Fibroblast of mammary gland (primary cell): Measurements from ENCODE around the gene AFAP1L1.
A peak's percentile ranks its signal among the peaks of the same experiment; 100 is the strongest.

Experiments used
- DNase-seq: peaks from one replicate; pipeline ENCODE4 v3.0.0-alpha.2; 2010; ENCODE audit warnings: low read depth
- H3K4me3 ChIP-seq: 2 replicates; pipeline ENCODE4 v1.5.1; 2011; ENCODE audit warnings: low read depth, mild to moderate bottlenecking, low read length, moderate library complexity; ENCODE audit not compliant: control insufficient read depth
- TF ChIP-seq, protein P1 (sequence below): conservative IDR thresholded peaks from 2 replicates; pipeline ENCODE4 v1.5.1; 2011; ENCODE audit warnings: low read depth, low read length, inconsistent platforms; ENCODE audit not compliant: control insufficient read depth, insufficient read depth

The AFAP1L1 gene

DNA sequence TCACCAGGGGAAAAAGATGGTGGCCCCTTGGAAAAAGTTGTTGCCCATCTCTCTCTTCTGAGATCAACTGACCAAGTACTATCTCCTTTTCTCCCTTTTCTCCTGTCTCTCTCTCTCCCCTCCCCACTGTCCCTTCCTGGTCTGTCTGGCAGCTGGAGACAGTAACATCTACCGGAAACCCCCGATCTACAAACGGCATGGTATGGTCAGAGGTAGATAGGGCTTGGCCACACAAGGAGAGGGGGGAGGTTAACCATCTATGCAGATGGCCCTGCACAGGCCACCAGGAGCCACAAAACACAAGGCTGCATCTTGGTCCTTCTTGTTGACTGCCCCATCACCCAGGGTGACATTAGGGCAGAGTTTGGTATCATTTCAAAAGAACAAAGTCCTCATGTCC lies 29.3 kb upstream of the AFAP1L1 start:
- TF ChIP-seq, protein P1, sequence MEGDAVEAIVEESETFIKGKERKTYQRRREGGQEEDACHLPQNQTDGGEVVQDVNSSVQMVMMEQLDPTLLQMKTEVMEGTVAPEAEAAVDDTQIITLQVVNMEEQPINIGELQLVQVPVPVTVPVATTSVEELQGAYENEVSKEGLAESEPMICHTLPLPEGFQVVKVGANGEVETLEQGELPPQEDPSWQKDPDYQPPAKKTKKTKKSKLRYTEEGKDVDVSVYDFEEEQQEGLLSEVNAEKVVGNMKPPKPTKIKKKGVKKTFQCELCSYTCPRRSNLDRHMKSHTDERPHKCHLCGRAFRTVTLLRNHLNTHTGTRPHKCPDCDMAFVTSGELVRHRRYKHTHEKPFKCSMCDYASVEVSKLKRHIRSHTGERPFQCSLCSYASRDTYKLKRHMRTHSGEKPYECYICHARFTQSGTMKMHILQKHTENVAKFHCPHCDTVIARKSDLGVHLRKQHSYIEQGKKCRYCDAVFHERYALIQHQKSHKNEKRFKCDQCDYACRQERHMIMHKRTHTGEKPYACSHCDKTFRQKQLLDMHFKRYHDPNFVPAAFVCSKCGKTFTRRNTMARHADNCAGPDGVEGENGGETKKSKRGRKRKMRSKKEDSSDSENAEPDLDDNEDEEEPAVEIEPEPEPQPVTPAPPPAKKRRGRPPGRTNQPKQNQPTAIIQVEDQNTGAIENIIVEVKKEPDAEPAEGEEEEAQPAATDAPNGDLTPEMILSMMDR = no peak
- DNase-seq = no peak
- no peak overlapping the region for H3K4me3 ChIP-seq

DNA sequence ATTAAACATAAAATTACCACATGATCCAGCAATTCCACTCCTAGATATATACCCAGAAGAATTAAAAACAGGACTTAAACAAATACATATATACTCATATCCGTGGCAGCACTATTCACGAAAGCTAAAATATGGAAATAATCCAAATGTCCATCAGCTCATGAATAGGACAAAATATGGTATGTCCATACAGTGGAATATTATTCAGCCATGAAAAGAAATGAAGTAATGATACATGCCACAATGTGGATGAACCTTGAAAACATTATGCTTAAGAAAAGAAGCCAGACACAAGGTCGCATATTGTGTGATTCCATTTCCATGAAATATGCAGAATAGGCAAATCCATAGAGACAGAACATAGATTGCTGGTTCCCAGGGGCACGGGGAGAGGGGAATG lies 24.8 kb upstream of the AFAP1L1 start:
- no peak overlapping the region for H3K4me3 ChIP-seq
- no peak for DNase-seq
- TF ChIP-seq, protein P1 = no peak

DNA sequence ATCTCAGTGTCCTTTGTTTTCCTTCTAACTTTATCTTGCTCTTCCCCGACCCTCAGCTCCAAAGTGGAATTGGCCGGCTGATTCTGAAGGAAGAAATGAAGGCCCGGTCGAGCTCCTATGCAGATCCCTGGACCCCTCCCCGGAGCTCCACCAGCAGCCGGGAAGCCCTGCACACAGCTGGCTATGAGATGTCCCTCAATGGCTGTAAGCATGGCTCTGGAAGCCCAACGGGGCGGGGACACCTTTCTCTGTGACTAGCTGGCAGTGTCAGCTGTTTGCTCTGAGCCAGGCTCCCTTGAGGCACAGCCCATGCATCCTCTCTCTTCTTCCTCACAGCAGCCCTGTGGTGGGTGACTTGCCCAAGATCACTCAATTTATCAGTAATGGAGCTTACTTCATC lies 23.9 kb upstream of the AFAP1L1 start:
- no peak overlapping the region for H3K4me3 ChIP-seq
- DNase-seq = no peak
- TF ChIP-seq, protein P1 = no peak

DNA sequence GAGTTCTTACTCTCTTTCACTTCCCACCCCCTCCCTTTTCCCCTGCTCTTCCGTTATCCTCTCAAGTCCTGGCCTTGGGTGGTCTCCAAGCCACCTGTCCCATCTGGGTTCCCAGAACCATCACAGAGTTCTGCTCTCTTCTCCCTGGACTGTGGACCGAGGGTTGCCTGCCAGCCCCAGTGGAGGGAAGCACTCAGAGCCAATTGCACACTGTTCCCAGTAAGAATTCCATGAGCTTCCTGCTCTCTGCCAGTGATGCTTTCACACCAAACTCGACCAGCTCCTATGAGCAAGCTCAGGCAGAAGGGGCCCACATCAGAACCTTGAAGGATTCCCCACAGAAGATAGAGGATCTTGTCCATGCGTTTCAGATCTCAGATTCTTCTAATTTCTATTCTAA lies 20.1 kb upstream of the AFAP1L1 start:
- DNase-seq = no peak
- TF ChIP-seq, protein P1 = no peak
- H3K4me3 ChIP-seq = no peak overlapping the region

DNA sequence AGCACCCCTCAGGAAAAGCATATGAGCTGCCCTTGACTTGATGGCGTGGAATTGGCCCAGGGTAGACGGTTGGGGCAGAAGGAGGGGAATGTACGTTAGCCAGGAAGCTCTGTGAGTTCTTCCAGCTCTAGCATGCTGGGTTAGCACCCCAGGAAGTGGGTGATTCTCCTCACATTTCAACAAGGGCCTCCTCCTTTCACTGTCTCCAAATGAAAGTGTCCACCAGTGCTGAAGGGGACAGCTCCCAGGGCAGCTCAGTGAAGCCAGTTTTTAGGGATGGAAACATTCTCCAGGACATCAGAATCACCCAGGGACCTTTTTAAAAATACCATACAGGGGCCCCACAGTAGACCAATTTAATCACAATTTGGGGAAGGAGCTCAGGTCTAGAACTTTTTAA lies 17.2 kb upstream of the AFAP1L1 start:
- no peak overlapping the region for H3K4me3 ChIP-seq
- TF ChIP-seq, protein P1 = no peak
- peak; percentile 23 for DNase-seq

DNA sequence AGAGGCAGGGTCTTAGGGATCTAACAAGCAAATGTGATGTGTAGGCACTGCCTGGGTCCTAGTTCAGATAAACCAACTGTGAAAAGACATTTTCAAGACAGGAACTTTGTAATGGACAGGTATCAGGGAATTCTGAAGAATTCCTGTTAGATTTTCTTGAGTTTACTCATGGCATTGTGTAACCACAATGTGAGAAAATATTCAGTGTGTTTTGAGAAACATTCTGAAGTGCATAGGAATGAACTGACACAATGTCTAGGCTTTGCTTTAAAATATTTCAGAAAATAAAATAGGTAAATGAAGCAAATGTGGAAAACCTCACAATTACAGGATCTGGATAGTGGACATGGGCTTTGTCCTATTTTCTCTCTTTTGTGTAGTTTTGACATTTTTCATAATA lies 15.2 kb upstream of the AFAP1L1 start:
- TF ChIP-seq, protein P1 = no peak
- H3K4me3 ChIP-seq = no peak overlapping the region
- DNase-seq = no peak

GRCh38 chr5:149257131-149257530 lies 14.5 kb upstream of the AFAP1L1 start:
- TF ChIP-seq, protein P1 = no peak
- no peak for DNase-seq
- no peak overlapping the region for H3K4me3 ChIP-seq
